ENCODE data around the gene KRCC1.
"Not testable (repeated sequence)": the region's sequence is repeated elsewhere in the genome, so short reads cannot be mapped to it uniquely, and the experiment has no call there.

Gene KRCC1

DNA sequence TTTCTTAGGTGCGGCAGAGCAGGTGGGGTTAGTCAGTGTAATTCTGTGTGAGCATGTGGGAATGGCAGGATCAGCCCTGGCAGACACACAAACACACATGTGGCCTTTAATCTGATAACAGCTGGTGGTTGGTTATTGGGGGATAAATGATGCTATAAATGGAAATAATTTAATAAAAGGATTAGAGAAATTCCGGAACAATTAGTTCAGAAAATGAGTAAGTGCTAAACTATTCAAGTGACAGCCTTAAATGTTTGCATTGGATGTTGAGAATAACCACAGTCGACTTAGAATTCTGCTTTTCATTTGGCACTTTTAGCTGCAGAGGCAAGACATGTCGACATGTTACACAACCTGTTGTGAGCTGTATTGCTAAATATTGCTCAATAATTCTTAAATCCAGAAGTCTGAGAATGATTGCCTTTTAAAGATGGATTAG lies 19.3 kb upstream of the KRCC1 start:
- DNase-seq = no peak

DNA sequence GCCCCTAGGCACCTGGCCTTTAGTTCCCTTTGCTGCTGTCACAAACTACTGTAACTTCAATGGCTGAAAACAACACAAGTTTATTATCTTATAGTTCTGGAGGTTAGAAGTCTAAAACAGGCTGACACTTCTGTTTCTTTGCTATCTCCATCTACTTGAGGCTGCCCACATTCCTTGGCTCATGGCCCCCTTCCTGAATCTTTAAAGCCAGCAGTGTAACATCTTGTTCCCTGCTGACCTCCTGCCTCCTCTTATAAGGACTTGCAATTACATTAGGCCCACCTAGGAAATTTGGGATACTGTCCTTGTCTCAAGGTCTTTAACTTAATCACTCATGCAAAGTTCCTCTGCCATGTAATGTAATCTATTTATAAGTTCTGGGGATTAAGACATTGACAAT lies 18.6 kb upstream of the KRCC1 start:
- no peak for DNase-seq

GRCh38 chr2:88071365-88071764 lies 15.8 kb upstream of the KRCC1 start:
- DNase-seq = no peak

DNA sequence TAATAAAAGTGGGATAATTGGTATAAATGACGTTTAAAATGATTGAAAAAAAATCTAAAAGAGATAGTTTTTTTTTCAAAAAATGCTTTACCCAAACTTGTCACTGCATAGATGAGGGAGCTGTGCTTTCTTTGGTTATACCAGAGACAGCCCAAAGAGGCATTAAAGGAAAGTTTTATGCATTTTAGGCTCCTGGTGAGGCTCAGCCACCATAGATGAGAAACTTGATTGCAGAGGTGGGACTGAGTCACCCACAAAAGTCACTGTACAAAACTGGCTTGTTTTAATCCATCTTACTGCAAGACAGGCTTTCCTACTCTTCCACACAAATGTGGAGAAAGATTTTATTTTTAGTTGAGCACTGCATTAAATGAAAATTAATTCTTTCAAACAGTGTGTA lies 14.5 kb upstream of the KRCC1 start:
- no peak for DNase-seq

- no peak for DNase-seq
These were observed 13.5 kb upstream of the KRCC1 start for GRCh38 chr2:88069117-88069516.

DNA sequence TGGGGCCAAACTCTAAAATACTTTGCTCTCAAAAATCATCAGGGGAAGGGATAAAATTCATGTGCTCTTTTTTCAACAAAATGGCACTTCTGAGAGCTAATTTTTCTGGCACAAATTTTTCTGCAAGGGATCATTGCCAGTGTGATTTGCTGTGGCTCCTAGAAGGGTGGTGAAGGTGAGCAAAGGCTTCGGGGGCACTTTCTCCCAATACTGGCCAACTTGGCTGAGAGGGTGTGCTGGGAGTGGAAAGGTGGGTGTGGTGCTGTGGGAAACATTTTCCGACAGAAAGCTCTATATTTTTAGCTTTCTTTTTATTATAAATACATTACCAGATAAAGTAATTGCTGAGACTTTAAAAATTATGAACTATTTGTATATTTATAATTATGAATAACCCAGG lies 12.5 kb upstream of the KRCC1 start:
- no peak for DNase-seq

GRCh38 chr2:88067598-88067997 lies 12.0 kb upstream of the KRCC1 start, which contains the start of gene SMYD1:
Gene SMYD1 (plus strand): TSS chr2:88067825. CDS start chr2:88067865, 40 bp downstream.
- no peak for DNase-seq

GRCh38 chr2:88067189-88067588 lies 11.6 kb upstream of the KRCC1 start:
- DNase-seq = no peak

- DNase-seq = no peak
These were observed 11.0 kb upstream of the KRCC1 start for GRCh38 chr2:88066543-88066942.

GRCh38 chr2:88061295-88061694 lies 5.7 kb upstream of the KRCC1 start:
- no peak for DNase-seq

- no peak for DNase-seq
These were observed 5.3 kb upstream of the KRCC1 start for GRCh38 chr2:88060907-88061275.

DNA sequence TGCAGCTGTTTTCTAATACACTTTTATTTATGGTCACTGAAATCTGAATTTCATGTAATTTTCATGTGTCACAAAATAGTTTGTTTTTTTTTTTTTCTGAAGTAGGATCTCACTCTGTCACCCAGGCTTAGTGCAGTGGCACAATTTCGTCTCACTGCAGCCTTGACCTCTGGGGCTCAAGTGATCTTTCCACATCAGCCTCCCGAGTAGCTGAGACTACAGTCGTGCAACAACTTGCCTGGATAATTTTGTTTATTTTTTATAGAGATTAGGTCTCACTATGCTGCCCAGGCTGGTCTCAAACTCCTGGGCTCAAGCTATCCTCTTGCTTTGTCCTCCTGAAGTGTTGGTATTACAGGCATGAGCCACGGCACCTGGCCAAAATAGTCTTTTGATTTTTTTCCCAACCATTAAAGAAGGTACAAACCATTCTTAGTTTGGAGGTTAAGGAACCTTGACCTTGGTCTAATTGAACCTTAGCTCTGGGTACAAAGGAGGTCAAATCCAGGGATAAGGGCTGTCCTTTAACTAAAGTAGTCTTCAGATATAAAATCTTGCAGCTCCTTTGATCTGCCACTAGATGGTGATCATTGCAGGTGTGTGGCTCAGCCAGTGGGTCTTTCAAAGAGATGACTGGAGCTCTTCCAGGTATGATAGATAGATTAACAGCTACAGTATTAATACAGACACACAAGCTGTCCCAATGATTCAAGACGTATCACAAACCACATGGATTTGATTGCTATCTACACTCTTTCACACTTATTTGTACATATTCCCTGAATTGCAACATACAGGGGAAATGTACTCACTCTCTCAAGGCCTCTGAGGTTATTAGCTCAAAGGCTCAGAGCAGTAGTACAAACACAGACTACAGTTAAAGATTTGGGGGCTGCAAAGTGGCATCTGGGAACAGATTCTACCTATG lies 4.7 kb upstream of the KRCC1 start:
- no peak for DNase-seq

GRCh38 chr2:88058191-88058590 lies 2.6 kb upstream of the KRCC1 start:
- DNase-seq = no peak

DNA sequence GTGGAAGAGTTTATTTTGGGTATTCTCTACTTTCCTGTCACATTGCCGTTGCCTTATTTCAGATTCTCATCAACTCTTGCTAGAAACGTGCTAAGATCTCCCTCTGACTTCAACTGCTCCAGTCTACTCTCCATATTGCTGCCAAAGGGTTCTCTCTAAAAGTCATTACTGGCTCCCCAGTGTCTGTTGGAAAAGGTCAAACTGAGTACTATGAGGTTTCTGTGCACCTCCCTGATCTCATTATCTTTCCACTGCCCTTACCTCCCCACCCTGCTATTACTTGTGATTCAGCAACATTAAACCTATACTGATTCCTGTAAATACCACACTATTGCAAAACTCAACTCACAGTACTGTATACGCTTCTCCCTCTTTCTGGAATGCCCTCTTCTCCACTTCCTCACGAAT lies 1.9 kb upstream of the KRCC1 start:
- DNase-seq = no peak

DNA sequence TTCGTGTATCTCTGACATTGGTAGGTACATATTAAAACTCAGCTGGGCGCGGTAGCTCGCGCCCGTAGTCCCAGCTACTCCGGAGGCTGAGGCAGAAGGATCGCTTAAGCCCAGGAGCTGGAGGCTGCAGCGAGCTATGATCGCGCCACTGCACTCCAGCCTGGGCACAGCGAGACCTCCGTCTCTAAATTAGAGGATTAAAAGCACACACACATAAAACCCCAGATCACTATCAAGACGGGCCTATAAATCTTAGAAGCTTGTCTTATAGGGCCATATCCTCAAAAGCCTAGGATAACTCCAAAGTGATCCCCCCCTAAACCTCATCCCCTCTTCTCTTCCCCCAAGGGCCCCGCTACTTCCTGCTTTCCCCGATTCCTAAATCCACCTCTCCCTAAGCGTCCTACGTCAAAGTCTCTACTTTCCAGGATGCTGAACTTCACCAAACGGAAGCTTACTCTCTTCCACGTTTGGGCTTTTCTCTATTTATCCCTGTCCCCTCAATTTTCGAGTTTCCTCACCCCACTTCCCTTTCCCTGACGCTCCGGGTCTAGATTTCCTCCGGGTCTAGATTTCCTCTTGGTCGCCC lies 707 bp downstream of the KRCC1 start:
- no peak for DNase-seq

GRCh38 chr2:88053934-88054781 lies 1.4 kb downstream of the KRCC1 start:
- DNase-seq = no peak

GRCh38 chr2:88053296-88053695 lies 2.3 kb downstream of the KRCC1 start:
- DNase-seq = no peak

DNA sequence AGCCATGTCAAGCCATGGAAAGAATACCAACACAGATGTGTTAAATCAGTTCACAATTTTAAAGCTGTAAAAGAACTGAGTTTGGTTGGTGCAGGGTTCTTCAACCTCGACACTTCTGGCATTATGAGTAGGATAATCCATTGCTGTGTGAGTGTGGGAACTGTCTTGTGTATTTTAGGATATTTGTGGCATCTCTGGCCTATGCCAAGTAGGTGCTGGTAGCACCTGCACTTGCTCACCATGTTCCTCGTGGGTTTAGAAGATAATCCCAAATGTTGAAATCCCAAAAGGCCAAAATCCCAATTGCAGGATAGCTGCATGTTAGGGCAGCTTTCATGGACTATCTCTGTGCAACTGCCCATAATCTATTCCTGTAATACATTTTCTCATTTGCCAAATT lies 3.8 kb downstream of the KRCC1 start:
- DNase-seq = no peak

GRCh38 chr2:88049622-88050021 lies 6.0 kb downstream of the KRCC1 start:
- DNase-seq = no peak

- no peak for DNase-seq
These were observed 7.0 kb downstream of the KRCC1 start for GRCh38 chr2:88048541-88048940.

DNA sequence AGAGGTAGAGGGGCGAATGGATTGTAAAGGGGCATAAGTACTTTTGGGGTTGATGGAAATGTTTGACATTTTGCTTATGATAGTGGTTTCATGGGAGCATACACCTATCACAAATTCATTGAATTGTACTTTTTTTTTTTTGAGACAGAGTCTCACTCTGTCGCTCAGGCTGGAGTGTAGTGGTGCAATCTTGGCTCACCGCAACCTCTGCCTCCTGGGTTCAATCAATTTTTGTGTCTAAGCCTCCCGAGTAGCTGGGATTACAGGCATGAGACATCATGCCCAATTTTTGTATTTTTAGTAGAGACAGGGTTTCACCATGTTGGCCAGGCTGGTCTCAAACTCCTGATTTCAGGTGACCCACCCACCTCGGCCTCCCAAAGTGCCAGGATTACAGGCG lies 10.0 kb downstream of the KRCC1 start:
- not testable (repeated sequence) for DNase-seq

DNA sequence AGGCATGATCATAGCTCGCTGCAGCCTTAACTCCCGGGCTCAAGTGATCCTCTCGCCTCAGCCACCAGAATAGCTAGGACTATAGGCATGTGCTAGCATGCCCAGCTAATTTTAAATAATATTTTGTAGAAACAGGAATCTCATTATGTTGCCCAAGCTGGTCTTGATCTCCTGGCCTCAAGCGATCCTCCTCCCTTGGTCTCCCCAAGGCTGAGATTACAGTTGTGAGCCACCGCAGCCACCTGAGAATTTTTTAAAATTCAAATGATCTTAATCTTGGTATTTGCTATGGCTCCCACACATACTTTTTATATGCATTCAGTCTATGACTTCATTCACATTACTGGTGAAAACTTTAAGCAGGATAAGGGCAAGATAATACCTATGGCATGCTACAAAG lies 13.1 kb downstream of the KRCC1 start:
- no peak for DNase-seq

Measured in NCI-H187 (cell line).